DMS 273 (cell line): Measurements from ENCODE around the gene HIC1.

Experiments
- DNase-seq: peaks from one replicate; lab custom pipeline; 2025; ENCODE audit not compliant: unreplicated experiment; lab: John Stamatoyannopoulos, UW

Gene HIC1

DNA sequence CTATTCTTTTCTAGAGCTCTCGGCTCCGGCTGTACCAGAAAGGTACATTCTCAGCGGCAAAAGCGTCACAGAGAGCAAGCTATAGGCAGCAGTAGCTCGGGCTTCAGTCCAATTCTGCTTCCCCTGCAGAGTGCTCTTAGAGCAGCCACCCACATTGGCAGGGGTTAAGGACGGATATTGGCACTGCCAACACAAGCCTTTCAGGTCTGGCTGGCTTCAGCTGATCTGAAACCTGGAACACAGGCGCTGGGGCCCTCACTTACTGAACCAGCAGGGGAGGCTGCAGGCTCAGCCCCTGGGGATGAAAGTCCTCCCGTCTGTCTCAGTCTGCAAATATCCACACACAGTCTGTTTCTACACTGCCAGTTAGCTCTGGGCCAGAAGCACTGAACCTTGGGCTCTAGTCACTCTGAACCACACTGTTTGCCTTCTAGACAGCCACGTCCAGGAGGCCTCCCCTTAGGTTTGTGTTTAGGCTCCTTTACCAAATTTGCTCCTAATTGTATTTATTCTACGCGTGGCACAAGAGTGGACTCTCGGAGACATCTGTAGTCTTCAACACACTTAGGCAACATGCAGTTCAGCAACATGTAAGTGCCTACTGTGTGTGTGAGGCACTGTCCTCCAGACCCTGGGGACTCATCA lies 40.1 kb downstream of the HIC1 start:
- DNase-seq: peak; percentile 46

- DNase-seq: no peak
These were observed 40.6 kb downstream of the HIC1 start for GRCh38 chr17:2095536-2095910.

DNA sequence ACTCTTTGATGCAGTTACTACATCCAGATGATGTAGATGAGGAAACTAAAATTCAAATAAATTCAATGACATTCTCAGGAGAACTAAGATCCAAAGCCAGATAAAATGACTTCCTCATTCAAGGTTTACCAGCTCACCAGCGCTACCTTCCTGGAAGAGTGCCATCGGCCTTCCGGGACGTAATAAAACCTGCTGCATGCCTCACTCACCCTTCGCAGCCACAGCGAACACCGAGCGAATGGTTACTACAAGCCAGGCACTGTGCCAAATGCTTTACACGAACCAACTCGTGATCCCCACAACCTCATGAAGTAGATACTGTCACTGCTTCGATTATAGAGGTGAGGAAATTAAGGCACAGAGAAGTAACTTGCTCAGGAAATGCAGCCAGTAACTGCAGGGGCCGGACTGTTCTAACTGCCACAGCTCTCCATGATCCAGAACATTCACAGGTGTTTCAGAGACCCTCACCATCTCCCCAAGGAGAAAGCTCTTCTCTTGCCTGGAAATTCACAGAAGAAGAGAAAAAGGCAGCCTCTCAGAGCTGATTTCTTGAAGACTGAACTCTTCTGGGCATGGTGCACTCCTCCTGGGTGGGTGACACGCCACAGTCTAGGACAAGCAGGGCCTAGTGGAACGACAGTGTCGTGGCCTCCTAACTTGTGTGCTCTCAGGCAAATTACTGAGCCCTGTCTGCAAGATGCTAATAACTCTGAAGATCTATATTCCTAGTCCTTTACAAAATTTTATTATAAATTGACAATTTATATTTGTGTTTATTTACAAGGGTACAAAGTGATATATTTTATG lies 46.8 kb downstream of the HIC1 start:
- DNase-seq: peak; percentile 37

- DNase-seq: peak; percentile 12
These were observed 48.3 kb downstream of the HIC1 start for GRCh38 chr17:2102931-2103809.

DNA sequence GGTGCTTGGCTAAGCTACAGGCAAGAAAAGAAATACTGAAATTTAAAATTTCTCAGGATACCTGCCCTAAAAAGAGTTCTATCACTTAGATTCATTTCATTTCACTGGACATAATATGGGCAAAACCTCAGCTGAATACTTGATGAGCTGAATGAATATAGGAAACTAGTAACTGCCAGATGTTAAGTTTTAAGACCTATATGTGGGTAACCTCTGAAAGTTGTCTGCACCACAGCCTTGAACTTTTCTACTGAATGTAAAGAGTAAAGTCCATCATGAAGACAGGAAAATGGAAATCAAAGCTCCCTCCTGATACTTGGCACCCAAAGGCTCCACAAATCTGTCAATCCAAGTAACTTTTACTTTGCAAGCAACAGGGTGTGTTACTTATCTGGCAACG lies 50.8 kb downstream of the HIC1 start:
- no peak for DNase-seq

DNA sequence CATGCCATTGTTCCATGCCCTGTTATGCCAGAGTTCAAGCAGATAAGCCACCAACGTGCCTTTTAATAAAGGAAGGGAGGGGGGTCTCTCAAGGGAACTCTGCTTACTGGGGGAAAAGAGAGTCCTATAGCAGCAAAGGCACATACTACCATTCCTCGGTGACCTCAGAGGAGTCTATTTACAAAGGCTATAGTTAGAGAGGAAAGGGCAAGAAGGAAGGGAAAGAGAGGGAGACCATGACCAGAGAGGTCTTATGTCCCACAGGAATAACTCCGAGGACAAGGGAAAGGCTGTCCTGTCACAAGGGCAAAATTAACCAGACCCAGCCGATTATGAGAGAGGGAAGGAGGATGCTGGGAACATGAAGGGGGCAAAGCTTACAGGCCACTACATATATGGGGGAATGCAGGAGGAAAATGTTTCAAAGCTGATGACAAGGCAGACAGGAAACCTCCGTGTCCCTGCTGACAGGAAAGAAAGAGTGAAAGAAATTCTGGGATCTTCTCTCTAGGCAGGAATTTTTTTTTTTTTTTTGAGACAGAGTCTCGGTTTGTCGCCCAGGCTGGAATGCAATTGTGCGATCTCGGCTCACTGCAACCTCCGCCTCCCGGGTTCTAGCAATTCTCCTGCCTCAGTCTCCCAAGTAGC lies 51.5 kb downstream of the HIC1 start:
- no peak for DNase-seq

DNA sequence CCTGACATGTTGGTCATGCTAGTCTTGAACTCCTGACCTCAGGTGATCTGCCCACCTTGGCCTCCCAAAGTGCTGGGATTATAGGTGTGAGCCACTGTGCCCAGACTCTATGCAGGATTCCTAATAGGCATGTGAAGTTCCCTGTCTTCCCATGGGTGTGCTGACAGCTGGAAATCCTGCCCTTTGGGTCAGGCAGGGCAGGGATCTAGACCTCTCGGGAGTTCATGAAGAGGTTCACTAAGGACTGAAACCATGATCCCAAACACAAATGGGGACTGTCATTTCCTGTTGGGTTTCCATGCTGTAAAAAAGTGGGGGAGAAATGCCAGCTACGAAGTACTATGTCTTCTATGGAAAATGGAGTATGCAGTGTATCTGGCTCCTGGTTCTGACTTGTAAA lies 52.1 kb downstream of the HIC1 start:
- DNase-seq: no peak

DNA sequence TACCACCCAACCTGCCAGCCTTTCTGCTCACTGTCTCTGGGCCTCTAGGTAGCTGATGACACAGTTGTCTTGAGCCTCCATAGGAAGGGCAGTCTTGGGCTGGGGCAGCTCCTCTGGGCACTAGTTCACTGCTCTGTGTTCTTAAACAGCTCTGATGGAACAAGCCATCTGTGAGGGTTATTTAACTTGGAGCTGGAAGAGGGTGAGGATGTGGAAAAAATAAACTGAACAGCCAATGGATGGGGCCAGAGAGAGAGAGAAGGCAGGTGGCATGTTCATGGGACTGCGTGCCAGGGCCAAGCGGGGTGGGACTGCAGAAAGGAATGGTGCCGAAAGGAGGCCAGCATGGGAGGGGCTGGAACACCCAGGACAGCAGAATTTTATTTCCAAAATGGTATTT lies 52.6 kb downstream of the HIC1 start:
- DNase-seq: peak; percentile 59

- no peak for DNase-seq
These were observed 53.3 kb downstream of the HIC1 start for GRCh38 chr17:2108170-2108569.

DNA sequence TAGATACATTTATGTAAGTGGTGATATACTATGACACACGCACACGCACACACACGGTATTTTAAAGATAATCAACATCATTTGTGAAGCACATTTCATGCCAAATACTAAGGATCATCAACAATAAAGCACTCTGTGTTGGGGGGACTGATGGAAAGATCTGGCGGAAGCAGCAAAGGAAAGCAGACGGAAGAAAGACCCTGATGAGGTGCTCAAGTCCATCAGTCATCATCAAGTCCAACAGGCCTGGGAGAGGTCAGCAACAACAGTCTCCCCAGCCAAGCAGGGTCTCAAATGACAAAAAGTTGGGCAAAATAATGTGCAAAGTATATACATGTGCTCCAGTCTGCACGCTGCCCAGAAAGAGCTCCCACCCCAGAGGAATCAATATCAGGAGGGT lies 55.5 kb downstream of the HIC1 start:
- no peak for DNase-seq

DNA sequence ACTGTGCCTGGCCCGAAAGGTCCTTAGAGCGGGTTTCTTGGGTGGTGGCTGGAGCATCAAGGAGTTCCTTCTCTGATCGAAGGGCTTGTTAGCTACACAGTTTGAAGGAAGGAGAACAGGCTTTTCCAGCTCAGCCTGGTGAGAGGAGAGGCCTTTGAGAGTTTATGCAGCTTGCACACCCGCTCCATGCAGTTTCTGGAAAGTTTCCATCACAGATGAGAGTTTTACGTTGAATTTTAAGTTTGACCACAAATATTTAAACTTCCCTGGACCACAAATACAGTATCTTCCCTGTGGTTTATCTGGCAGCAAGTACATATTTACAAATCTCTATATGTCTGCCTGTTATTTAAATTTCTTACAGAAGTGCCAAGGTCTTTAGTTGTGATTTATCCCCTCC lies 56.8 kb downstream of the HIC1 start:
- DNase-seq: no peak
